IMR-90 (cell line): ENCODE measurements around the gene WNT7A.

ENCODE experiments used
- BHLHE40 ChIP-seq: fragments of 150-350 bp; IDR thresholded peaks from 2 replicates; pipeline ENCODE4 v1.6.1; 2016; ENCODE audit warnings: mild to moderate bottlenecking, low read depth, low read length
- CHD1 ChIP-seq: IDR thresholded peaks from 2 replicates; pipeline ENCODE4 v1.6.1; 2012; ENCODE audit warnings: low read depth, low read length, improper control_type of control experiment
- CTCF ChIP-seq: conservative IDR thresholded peaks from 2 replicates; pipeline ENCODE4 v1.5.1; 2012; ENCODE audit warnings: mild to moderate bottlenecking, low read depth, low read length, improper control_type of control experiment
- ELK1 ChIP-seq: fragments of 150-350 bp; IDR thresholded peaks from 2 replicates; pipeline ENCODE4 v1.6.1; 2016; ENCODE audit warnings: low read depth, mild to moderate bottlenecking, low read length, moderate library complexity, borderline replicate concordance
- FOS ChIP-seq: fragments of 150-350 bp; IDR thresholded peaks from 2 replicates; pipeline ENCODE4 v1.6.1; 2016; ENCODE audit warnings: low read depth, low read length
- POLR2A ChIP-seq: IDR thresholded peaks from 2 replicates; pipeline ENCODE4 v1.6.1; 2012; ENCODE audit warnings: mild to moderate bottlenecking, low read depth, low read length
- RAD21 ChIP-seq: IDR thresholded peaks from 2 replicates; pipeline ENCODE4 v1.6.1; 2012; ENCODE audit warnings: low read length, improper control_type of control experiment
- RCOR1 ChIP-seq: IDR thresholded peaks from 2 replicates; pipeline ENCODE4 v1.6.1; 2012; ENCODE audit warnings: mild to moderate bottlenecking, low read length, improper control_type of control experiment; ENCODE audit not compliant: insufficient replicate concordance
- USF2 ChIP-seq: fragments of 150-350 bp; IDR thresholded peaks from 2 replicates; pipeline ENCODE4 v1.6.1; 2017; ENCODE audit warnings: mild to moderate bottlenecking, antibody characterized with exemption, low read length, low read depth

GRCh38 chr3:13808550-13808949 is 71.3 kb downstream of the WNT7A start:
- TF ChIP-seq RCOR1, result no peak
- no peak for TF ChIP-seq CTCF
- TF ChIP-seq FOS, result no peak
- no peak for TF ChIP-seq USF2
- TF ChIP-seq ELK1, result no peak
- TF ChIP-seq CHD1, result no peak
- TF ChIP-seq BHLHE40, result no peak
- no peak for TF ChIP-seq POLR2A
- no peak for TF ChIP-seq RAD21
